Measurements from ENCODE around the gene GARIN3.

The GARIN3 gene

DNA sequence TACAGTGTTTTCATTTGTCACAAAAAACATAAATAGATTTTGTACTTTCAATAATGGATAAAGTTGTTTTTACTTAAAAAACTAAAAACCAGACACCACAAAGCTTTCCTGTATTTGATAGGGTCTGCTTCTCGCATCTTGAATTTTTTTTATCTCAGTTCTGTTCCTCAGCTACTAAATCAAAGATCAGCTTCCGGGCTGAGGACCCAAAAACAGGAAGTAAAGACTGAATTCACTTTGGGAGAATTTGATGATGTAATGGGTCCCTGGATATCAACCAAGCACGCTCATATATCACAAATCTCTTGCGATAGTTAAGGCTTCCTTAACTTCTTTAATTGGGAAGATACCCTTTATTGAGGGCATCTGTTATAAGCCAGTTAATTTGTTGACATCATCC lies 38.7 kb upstream of the GARIN3 start:
- DNase-seq (ENCODE audit: low read depth, low spot score), result no peak
- no peaks in the 10 kb centered on the region for H3K36me3 ChIP-seq (ENCODE audit: insufficient read depth, low read length)
- no peak overlapping the region for H3K27ac ChIP-seq
- H3K4me3 ChIP-seq, result no peak overlapping the region
- no peaks in the 10 kb centered on the region for H3K9me3 ChIP-seq (ENCODE audit: low read depth, low read length)
- TF ChIP-seq FOXP2 (optimal IDR thresholded peaks at IDR 0.05; ENCODE audit: control extremely low read depth, extremely low read length, insufficient read depth), result no peak
- TF ChIP-seq POLR2AphosphoS5 (IDR thresholded peaks at IDR 0.05; ENCODE audit: borderline replicate concordance, low read depth, low read length), result no peak
- no peak for TF ChIP-seq EZH2 (IDR thresholded peaks at IDR 0.05)
- H3K9ac ChIP-seq (ENCODE audit: insufficient read length), result no peak overlapping the region

DNA sequence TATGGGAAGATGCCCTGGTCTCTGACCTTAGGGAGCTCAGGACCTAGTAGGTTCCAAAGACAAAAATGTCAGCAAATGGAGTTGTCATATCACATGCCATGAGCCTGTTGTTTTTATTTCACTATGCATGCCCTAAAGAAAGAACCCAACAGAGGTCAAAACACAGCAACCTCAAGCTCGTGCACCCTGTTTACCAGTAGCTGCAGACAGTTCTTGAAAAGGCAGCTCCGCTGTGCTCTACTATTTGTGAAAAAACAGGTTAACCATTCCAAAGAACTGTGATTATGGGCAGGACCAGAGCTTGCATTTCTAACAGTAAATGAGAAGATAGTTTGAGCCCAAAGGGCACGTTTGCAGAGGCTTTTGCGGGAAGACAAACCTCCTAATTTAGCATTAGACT lies 37.4 kb upstream of the GARIN3 start:
- TF ChIP-seq POLR2AphosphoS5 (IDR thresholded peaks at IDR 0.05; ENCODE audit: borderline replicate concordance, low read depth, low read length) (no peak), EZH2 (IDR thresholded peaks at IDR 0.05) (no peak), FOXP2 (optimal IDR thresholded peaks at IDR 0.05; ENCODE audit: control extremely low read depth, extremely low read length, insufficient read depth) (no peak)
- no peak for DNase-seq (ENCODE audit: low read depth, low spot score)
- H3K36me3 ChIP-seq (ENCODE audit: insufficient read depth, low read length), result no peaks in the 10 kb centered on the region
- H3K27ac ChIP-seq, result no peak overlapping the region
- H3K9ac ChIP-seq (ENCODE audit: insufficient read length), result no peak overlapping the region
- H3K4me3 ChIP-seq, result no peak overlapping the region
- H3K9me3 ChIP-seq (ENCODE audit: low read depth, low read length), result no peaks in the 10 kb centered on the region

DNA sequence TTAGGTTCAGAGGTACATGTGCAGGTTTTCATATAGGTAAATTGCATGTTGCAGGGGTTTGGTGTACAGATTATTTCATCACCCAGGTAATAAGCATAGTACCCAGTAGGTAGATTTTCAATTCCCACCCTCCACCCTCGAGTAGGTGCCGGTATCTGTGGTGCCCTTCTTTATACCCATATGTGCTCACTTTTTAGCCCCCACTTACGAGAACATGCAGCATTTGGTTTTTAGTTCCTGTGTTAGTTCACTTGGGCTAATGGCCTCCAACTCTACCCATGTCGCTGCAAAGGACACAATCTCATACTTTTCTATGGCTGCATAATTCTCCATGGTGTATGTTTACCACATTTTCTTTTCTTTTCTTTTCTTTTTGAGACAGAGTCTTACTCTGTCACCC lies 35.8 kb upstream of the GARIN3 start:
- TF ChIP-seq FOXP2 (optimal IDR thresholded peaks at IDR 0.05; ENCODE audit: control extremely low read depth, extremely low read length, insufficient read depth) (no peak), POLR2AphosphoS5 (IDR thresholded peaks at IDR 0.05; ENCODE audit: borderline replicate concordance, low read depth, low read length) (no peak), EZH2 (IDR thresholded peaks at IDR 0.05) (no peak)
- Histone ChIP-seq H3K9me3 (ENCODE audit: low read depth, low read length) (no peaks in the 10 kb centered on the region), H3K9ac (ENCODE audit: insufficient read length) (no peak overlapping the region), H3K27ac (no peak overlapping the region), H3K4me3 (no peak overlapping the region), H3K36me3 (ENCODE audit: insufficient read depth, low read length) (no peaks in the 10 kb centered on the region)
- DNase-seq (ENCODE audit: low read depth, low spot score), result no peak

DNA sequence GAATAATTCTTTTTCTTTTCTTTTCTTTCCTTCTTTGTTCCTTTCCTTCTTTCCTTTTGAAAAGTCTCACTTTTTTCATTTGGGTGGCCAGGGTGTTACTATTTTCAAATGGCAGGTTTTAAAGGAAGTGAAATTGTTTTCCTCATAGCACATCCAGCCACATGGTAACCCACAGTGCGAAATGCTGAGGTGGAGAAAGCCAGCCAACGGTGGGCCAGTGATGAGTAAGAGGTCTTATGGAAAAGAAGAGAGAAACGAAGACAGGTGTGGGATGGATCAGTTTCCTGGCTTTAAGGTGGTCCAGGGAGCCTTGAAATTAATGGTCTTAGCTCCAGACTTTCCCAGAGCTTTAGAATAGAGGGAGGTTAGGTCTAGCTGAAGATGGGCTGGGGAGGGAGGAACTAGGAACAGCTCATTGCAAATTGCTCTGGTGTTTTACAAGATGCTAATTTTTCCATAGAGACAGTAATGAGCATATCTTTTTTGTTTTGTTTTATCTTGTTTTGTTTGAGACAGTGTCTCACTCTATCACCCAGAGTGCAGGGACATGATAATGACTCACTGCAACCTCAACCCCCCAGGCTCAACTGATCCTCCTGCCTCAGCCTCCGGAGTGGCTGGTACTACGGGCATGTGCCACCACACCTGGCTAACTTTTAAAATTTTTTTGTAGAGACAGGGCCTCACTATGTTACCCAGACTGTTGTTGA lies 32.4 kb upstream of the GARIN3 start:
- Histone ChIP-seq H3K9me3 (ENCODE audit: low read depth, low read length) (no peaks in the 10 kb centered on the region), H3K4me3 (no peak overlapping the region), H3K27ac (no peak overlapping the region), H3K9ac (ENCODE audit: insufficient read length) (no peak overlapping the region), H3K36me3 (ENCODE audit: insufficient read depth, low read length) (no peaks in the 10 kb centered on the region)
- DNase-seq (ENCODE audit: low read depth, low spot score), result no peak
- TF ChIP-seq EZH2 (IDR thresholded peaks at IDR 0.05), result no peak
- no peak for TF ChIP-seq POLR2AphosphoS5 (IDR thresholded peaks at IDR 0.05; ENCODE audit: borderline replicate concordance, low read depth, low read length)
- no peak for TF ChIP-seq FOXP2 (optimal IDR thresholded peaks at IDR 0.05; ENCODE audit: control extremely low read depth, extremely low read length, insufficient read depth)

DNA sequence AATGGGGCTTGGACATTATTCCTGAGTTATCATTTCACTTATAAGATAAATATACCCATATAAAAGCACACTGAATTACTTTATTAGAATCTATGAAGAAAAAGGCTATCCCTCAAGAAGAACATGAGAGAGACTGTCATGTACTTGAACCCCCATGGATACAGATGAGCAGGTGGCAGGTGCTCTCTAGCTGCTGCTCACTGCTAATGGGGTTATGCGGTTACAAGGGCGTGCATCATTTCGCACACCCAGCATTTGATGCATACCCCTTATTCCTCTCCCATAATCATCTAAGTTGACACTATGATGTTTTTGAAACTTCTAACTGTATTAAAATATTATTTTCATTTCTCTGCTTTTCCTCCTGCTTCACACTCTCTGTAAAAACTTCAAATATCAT lies 31.0 kb upstream of the GARIN3 start:
- Histone ChIP-seq H3K4me3 (no peak overlapping the region), H3K9ac (ENCODE audit: insufficient read length) (no peak overlapping the region), H3K27ac (no peak overlapping the region), H3K36me3 (ENCODE audit: insufficient read depth, low read length) (no peaks in the 10 kb centered on the region), H3K9me3 (ENCODE audit: low read depth, low read length) (no peaks in the 10 kb centered on the region)
- DNase-seq (ENCODE audit: low read depth, low spot score), result no peak
- TF ChIP-seq EZH2 (IDR thresholded peaks at IDR 0.05) (no peak), FOXP2 (optimal IDR thresholded peaks at IDR 0.05; ENCODE audit: control extremely low read depth, extremely low read length, insufficient read depth) (no peak), POLR2AphosphoS5 (IDR thresholded peaks at IDR 0.05; ENCODE audit: borderline replicate concordance, low read depth, low read length) (no peak)

DNA sequence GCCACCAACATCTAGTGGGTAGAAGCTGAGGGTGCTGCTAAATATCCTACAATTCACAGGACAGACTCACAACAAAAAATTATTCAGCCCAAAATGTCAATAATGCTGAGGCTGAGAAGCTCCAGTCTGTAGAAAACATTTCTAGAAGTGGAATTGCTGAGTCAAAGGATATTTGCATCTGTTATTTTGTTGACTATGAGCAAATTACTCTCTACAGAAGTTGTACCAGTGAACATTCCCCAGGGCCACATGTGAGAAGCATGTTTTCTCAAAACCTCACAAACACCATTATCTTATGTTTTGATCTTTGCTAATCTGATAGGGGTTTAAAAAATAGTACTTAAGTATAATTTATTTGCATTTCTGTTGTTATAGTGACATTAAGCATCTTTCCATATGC lies 30.0 kb upstream of the GARIN3 start:
- H3K9ac ChIP-seq (ENCODE audit: insufficient read length), result no peak overlapping the region
- H3K4me3 ChIP-seq, result no peak overlapping the region
- no peaks in the 10 kb centered on the region for H3K36me3 ChIP-seq (ENCODE audit: insufficient read depth, low read length)
- no peak overlapping the region for H3K27ac ChIP-seq
- TF ChIP-seq EZH2 (IDR thresholded peaks at IDR 0.05), result no peak
- H3K9me3 ChIP-seq (ENCODE audit: low read depth, low read length), result no peaks in the 10 kb centered on the region
- DNase-seq (ENCODE audit: low read depth, low spot score), result peak; percentile 3

DNA sequence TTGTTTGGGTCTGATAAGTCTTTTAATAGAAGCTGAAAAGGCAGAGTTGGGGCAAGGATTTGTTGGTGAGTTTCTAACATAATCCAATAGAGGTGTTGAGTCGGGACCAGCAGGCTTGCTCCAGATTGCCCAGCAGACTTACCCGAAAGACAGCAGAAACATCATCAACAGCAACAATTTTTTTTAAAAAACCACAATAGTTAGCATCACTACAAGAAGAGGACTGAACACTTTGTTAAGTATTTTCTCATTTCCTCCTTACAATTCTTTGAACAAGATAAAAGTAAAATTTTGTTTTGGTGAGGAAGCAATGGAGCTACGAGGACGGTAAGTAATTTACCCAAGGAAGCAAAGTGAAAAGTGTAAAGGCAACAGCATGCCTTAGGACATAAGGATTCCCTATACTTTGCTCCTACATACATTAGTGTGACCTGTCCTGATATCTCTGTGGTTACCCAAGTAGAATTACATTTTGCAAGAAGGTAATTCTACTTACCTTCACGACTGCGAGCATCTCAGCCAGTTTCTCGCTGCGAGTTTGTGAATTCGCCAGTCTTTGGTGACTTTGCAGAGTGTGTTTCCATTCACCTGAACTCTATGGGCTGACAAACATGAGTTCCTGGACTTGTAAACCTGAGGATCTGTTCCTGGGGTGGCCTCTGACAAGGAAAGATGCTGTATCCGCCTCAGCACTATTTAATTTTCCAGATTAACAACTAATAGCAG lies 27.8 kb upstream of the GARIN3 start:
- H3K36me3 ChIP-seq (ENCODE audit: insufficient read depth, low read length), result no peaks in the 10 kb centered on the region
- TF ChIP-seq POLR2AphosphoS5 (IDR thresholded peaks at IDR 0.05; ENCODE audit: borderline replicate concordance, low read depth, low read length) (no peak), EZH2 (IDR thresholded peaks at IDR 0.05) (no peak), FOXP2 (optimal IDR thresholded peaks at IDR 0.05; ENCODE audit: control extremely low read depth, extremely low read length, insufficient read depth) (no peak)
- no peaks in the 10 kb centered on the region for H3K9me3 ChIP-seq (ENCODE audit: low read depth, low read length)

DNA sequence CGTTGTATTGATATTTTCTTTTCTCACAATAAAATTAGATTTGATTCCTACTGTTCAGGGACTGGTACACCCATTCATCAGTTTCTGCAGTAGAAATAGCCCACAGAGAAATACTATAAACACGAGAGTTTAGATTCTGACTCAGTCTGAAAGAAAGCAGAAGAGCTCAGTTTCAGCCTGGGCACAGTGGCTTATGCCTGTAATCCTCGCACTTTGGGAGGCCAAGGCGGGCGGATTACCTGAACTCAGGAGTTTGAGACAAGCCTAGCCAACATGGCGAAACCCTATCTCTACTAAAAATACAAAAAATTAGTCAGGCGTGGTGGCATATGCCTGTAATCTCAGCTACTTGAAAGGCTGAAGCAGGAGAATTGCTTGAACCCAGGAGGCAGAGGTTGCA lies 23.2 kb upstream of the GARIN3 start:
- Histone ChIP-seq H3K9ac (ENCODE audit: insufficient read length) (no peak overlapping the region), H3K27ac (no peak overlapping the region), H3K4me3 (no peak overlapping the region), H3K9me3 (ENCODE audit: low read depth, low read length) (no peaks in the 10 kb centered on the region), H3K36me3 (ENCODE audit: insufficient read depth, low read length) (no peaks in the 10 kb centered on the region)
- no peak for TF ChIP-seq POLR2AphosphoS5 (IDR thresholded peaks at IDR 0.05; ENCODE audit: borderline replicate concordance, low read depth, low read length)
- no peak for TF ChIP-seq EZH2 (IDR thresholded peaks at IDR 0.05)
- TF ChIP-seq FOXP2 (optimal IDR thresholded peaks at IDR 0.05; ENCODE audit: control extremely low read depth, extremely low read length, insufficient read depth), result no peak
- DNase-seq (ENCODE audit: low read depth, low spot score), result no peak

More for the DNA sequence above, 27.8 kb upstream of the GARIN3 start:
- Histone ChIP-seq H3K27ac (no peak overlapping the region), H3K4me3 (no peak overlapping the region), H3K9ac (ENCODE audit: insufficient read length) (no peak overlapping the region)
- DNase-seq (ENCODE audit: low read depth, low spot score), result no peak

Measured in SK-N-MC (cell line).